HepG2 (cell line): ENCODE results near the gene CPLX1. TPM values are rescaled to one million over a fixed set of nuclear protein-coding genes. Genes with fewer than 3 reads are reported as not detected.
A peak's percentile ranks its signal among the peaks of the same experiment; 100 is the strongest.

Experiments
- ATAC-seq: fragments of 200-7000 bp; cut with Tn5 transposase; 3 replicates; pipeline ENCODE4 v1.9.1; 2020; ENCODE audit warnings: mild to moderate bottlenecking, moderate library complexity
- BruUV-seq: library from RNA; stranded (reverse); fragments of 400-500 nt; replicated peaks from 2 replicates; lab custom pipeline; 2021; lab: Mats Ljungman, UMichigan
- CTCF ChIA-PET: fragments of 300-600 bp; formaldehyde crosslinking; extraction: SDS; loops from one replicate; lab custom pipeline; 2021; ENCODE audit warnings: low total read pairs, inconsistent platforms, low intra/inter-chr PET ratio; lab: Yijun Ruan, JAX
- POLR2A ChIA-PET: fragments of 350-600 bp; sonication (Branson Sonifier 250); formaldehyde crosslinking; loops from one replicate; lab custom pipeline; 2020; ENCODE audit warnings: antibody characterized with exemption, inconsistent platforms; lab: Yijun Ruan, JAX
- DNase-seq: peaks from one replicate; pipeline ENCODE4 v3.0.0-alpha.2; 2015; ENCODE audit warnings: low spot score
- FAIRE-seq: peaks from 3 replicates; lab custom pipeline; 2011; peaks lifted over from hg19 to GRCh38; lab: Jason Lieb, UNC
- H2AFZ ChIP-seq: one replicate; pipeline ENCODE4 v1.6.1; 2011; ENCODE audit warnings: low read length, inconsistent platforms
- H3K27ac ChIP-seq: fragments of 300-600 bp; 3 replicates; pipeline ENCODE4 v1.8.0; 2011; ENCODE audit warnings: mixed run types, mild to moderate bottlenecking, mixed read lengths, low read length, inconsistent platforms; ENCODE audit not compliant: insufficient read depth; ENCODE audit errors: extremely low read length
- H3K27me3 ChIP-seq, 2 experiments: fragments of 200-600 bp in 1 of 2; 2 replicates in 1 of 2; 3 replicates in 1 of 2; pipeline versions ENCODE4 v1.6.0 to v1.8.0; 2011; ENCODE audit warnings: low read length in 2 of 2, mild to moderate bottlenecking in 2 of 2, moderate library complexity in 2 of 2, inconsistent platforms in 1 of 2; ENCODE audit not compliant: insufficient read depth in 2 of 2, control insufficient read depth in 1 of 2
- H3K36me3 ChIP-seq, 2 experiments: fragments of 200-600 bp in 1 of 2; replicated peaks in 1 of 2; 2 replicates in 1 of 2; 3 replicates in 1 of 2; pipeline versions ENCODE4 v1.5.1 to v1.8.0; 2011; ENCODE audit warnings: low read length in 2 of 2, inconsistent platforms in 1 of 2; ENCODE audit not compliant: insufficient read depth in 2 of 2, control insufficient read depth in 1 of 2
- H3K4me1 ChIP-seq: 2 replicates; pipeline ENCODE4 v1.5.1; 2012; ENCODE audit warnings: low read length, inconsistent platforms; ENCODE audit not compliant: insufficient read depth
- H3K4me2 ChIP-seq: 2 replicates; pipeline ENCODE4 v1.6.0; 2011; ENCODE audit warnings: low read depth, low read length, inconsistent platforms
- H3K4me3 ChIP-seq, 3 experiments: fragments of 200-600 bp in 1 of 3; sonication (generic), shearing (Covaris generic) in 1 of 3; replicated peaks in 1 of 3; 2 replicates each; pipeline ENCODE4 v1.5.1; 2011 to 2016; ENCODE audit warnings: low read length in 3 of 3, inconsistent platforms in 2 of 3, low read depth in 2 of 3, mild to moderate bottlenecking in 2 of 3, control low read depth in 1 of 3, mixed read lengths in 1 of 3; ENCODE audit not compliant: insufficient read depth in 1 of 3
- H3K79me2 ChIP-seq: one replicate; pipeline ENCODE4 v1.6.1; 2011; ENCODE audit warnings: low read length, inconsistent platforms; ENCODE audit not compliant: insufficient read depth
- H3K9ac ChIP-seq: 2 replicates; pipeline ENCODE4 v1.6.0; 2011; ENCODE audit warnings: mild to moderate bottlenecking, low read depth, low read length, inconsistent platforms; ENCODE audit not compliant: insufficient read depth
- H3K9me3 ChIP-seq: 2 replicates; pipeline ENCODE4 v1.5.1; 2012; ENCODE audit warnings: mild to moderate bottlenecking, low read length
- H4K20me1 ChIP-seq: 2 replicates; pipeline ENCODE4 v1.6.0; 2011; ENCODE audit warnings: inconsistent platforms, mild to moderate bottlenecking, low read length, moderate library complexity; ENCODE audit not compliant: insufficient read depth
- CREM ChIP-seq, 2 experiments: sonication (generic) in 1 of 2; formaldehyde crosslinking in 1 of 2; IDR thresholded peaks; 2 replicates each; pipeline versions ENCODE4 v1.4.0 to v1.6.1; 2016 to 2020; ENCODE audit warnings: antibody characterized with exemption in 1 of 2, mild to moderate bottlenecking in 1 of 2, missing genetic modification reagents in 1 of 2
- HINFP ChIP-seq: sonication (generic); formaldehyde crosslinking; IDR thresholded peaks from 2 replicates; pipeline ENCODE4 v1.4.0; 2020; ENCODE audit warnings: low read depth, mild to moderate bottlenecking, missing genetic modification reagents
- KLF13 ChIP-seq: sonication (generic); formaldehyde crosslinking; IDR thresholded peaks from 2 replicates; pipeline ENCODE4 v1.4.0; 2020; ENCODE audit warnings: mild to moderate bottlenecking, missing genetic modification reagents
- MLX ChIP-seq: IDR thresholded peaks from 2 replicates; pipeline ENCODE4 v1.6.1; 2016
- PATZ1 ChIP-seq: sonication (generic); formaldehyde crosslinking; IDR thresholded peaks from 2 replicates; pipeline ENCODE4 v1.4.0; 2020; ENCODE audit warnings: missing genetic modification reagents
- PCBP1 ChIP-seq: fragments of 200-400 bp; formaldehyde crosslinking; IDR thresholded peaks from 2 replicates; pipeline ENCODE4 v1.6.1; 2017; ENCODE audit warnings: mild to moderate bottlenecking, low read depth, low read length, borderline replicate concordance
- RARA ChIP-seq: IDR thresholded peaks from 2 replicates; pipeline ENCODE4 v1.6.1; 2016; ENCODE audit warnings: missing genetic modification reagents, missing compliant biosample characterization
- RXRA ChIP-seq: sonication (generic); formaldehyde crosslinking; IDR thresholded peaks from 2 replicates; pipeline ENCODE4 v1.5.1; 2020; ENCODE audit warnings: missing genetic modification reagents
- WGBS: methylation state at CpG from one replicate; pipeline ENCODE4 v1.1.6; 2017; ENCODE audit warnings: low lambda C conversion rate; 5-methylcytosine and 5-hydroxymethylcytosine counted together
- in situ Hi-C: cut with HindIII; loops from 2 replicates; pipeline ENCODE4 v1.10.0; 2017; ENCODE audit warnings: low pct_unique_long_range_greater_than_20kb; ENCODE audit not compliant: extremely low pct_ligation_motif_present
- intact Hi-C: fragments of 100-400 bp; cut with micrococcal nuclease; formaldehyde crosslinking; loops from one replicate; pipeline ENCODE4 v1.10.0; 2022; ENCODE audit not compliant: unreplicated experiment
- polyA plus RNA-seq, 8 experiments: library from polyadenylated mRNA; depleted of rRNA in 3 of 8; stranded (reverse) in 7 of 8; unstranded in 1 of 8; fragments of >200 nt; fragmentation: Illumina TruSeq in 4 of 8; extraction: Trizol in 4 of 8; gene quantifications; 2 replicates each; pipeline versions ENCODE4 v1.2.1 to v1.2.3, GENCODE V29; 2011 to 2016; ENCODE audit warnings: low read depth in 4 of 8, missing spikeins in 1 of 8, mixed read lengths in 1 of 8; ENCODE audit not compliant: insufficient read depth in 1 of 8
- total RNA-seq, 5 experiments: library from RNA; depleted of rRNA; stranded (reverse); fragments of >200 nt; fragmentation: Illumina TruSeq; extraction: Trizol; gene quantifications; 2 replicates each; pipeline ENCODE4 v1.2.3, GENCODE V29; 2016; ENCODE audit warnings: low read depth in 1 of 5

Gene CPLX1
- total and polyA plus RNA-seq, 2 of the 13 experiments (the other 11 are each of a cell fraction or from before 2014, with no cell fraction given), result 0.18 TPM

GRCh38 chr4:827209-828081, 1.5 kb upstream of the CPLX1 start:
- Histone ChIP-seq H3K79me2 (no peaks in the 10 kb centered on the region), H3K9ac (no peak overlapping the region), H2AFZ (no peak overlapping the region), H3K27me3 (peaks cover 20 to 83% of the 10 kb centered on the region in 2 experiments), H3K27ac (no peak overlapping the region), H3K4me2 (no peak overlapping the region), H3K4me1 (peaks cover 11% of the 10 kb centered on the region; the same call in 1 of the 2 replicates), H3K4me3 (no peak overlapping the region; a peak in 1 of 6 replicates), H3K9me3 (no peaks in the 10 kb centered on the region), H4K20me1 (peaks cover 10% of the 10 kb centered on the region; the same call in 1 of the 2 replicates), H3K36me3 (no peaks in the 10 kb centered on the region)
- ChIA-PET POLR2A (interaction anchor here (1.1 to 1.3 kb wide), 2 partner anchors 13 to 45 kb away, joined by 4 read pairs; no protein-coding TSS in a partner anchor), CTCF (no interaction called here)
- FAIRE-seq (no peak), ATAC-seq (peak; percentile 17), DNase-seq (no peak)
- no peak for TF ChIP-seq RXRA (CRISPR knock-in tag)
- 0 out of 2 replicates have a peak, but pooled peaks have one; percentile 35 for TF ChIP-seq PCBP1
- WGBS, result no CpG with 5 or more reads among the region's 20 CpGs
- intact Hi-C loops, result no loop called here
- in situ Hi-C loops, result no loop called here
- BruUV-seq, result no TSS peak

GRCh38 chr4:826508-827208, 729 bp upstream of the CPLX1 start:
- ChIA-PET POLR2A (interaction anchor here (1.1 kb wide), 1 partner anchor 44 kb away, joined by 4 read pairs; no protein-coding TSS in a partner anchor), CTCF (no interaction called here)

More at GRCh38 chr4:826508-827208, 729 bp upstream of the CPLX1 start:
- Histone ChIP-seq H3K27ac (no peak overlapping the region), H3K4me2 (peak overlapping the region; percentile 42), H3K9ac (no peak overlapping the region), H4K20me1 (peaks cover 10% of the 10 kb centered on the region; the same call in 1 of the 2 replicates), H3K27me3 (peaks cover 20 to 86% of the 10 kb centered on the region in 2 experiments), H3K36me3 (no peaks in the 10 kb centered on the region), H3K4me1 (peaks cover 11% of the 10 kb centered on the region; the same call in 1 of the 2 replicates)
- no peak for FAIRE-seq
- in situ Hi-C loops, result no loop called here
- peak; percentile 6 for ATAC-seq
- WGBS, result 6% methylated on average over 9 of the region's 75 CpGs
- TF ChIP-seq MLX (CRISPR knock-in tag) (no peak), RARA (CRISPR knock-in tag) (peak; percentile 31; the same call in 1 of the 2 replicates), KLF13 (CRISPR knock-in tag) (no peak), HINFP (CRISPR knock-in tag) (peak; percentile 93), CREM (IDR thresholded peaks at IDR 0.05) (no peak), CREM (CRISPR knock-in tag; IDR thresholded peaks at IDR 0.05) (no peak), PATZ1 (CRISPR knock-in tag) (0 out of 2 replicates have a peak, but pooled peaks have one; percentile 13)
- TF ChIP-seq, all 625 proteins: peak for 3
- no peaks in the 10 kb centered on the region for H3K79me2 ChIP-seq
- peak overlapping the region; percentile 12 to 65 (median 33); a peak in 3 of 6 replicates for H3K4me3 ChIP-seq
- no peak for DNase-seq
- BruUV-seq, result no TSS peak
- H2AFZ ChIP-seq, result no peak overlapping the region
- no peaks in the 10 kb centered on the region for H3K9me3 ChIP-seq
- intact Hi-C loops, result no loop called here
